Nasal cavity respiratory epithelium epithelial cell of viscerocranial mucosa (primary cell): Measurements from ENCODE around the gene PARD3B. TPM values are rescaled to one million over a fixed set of nuclear protein-coding genes. Genes with fewer than 3 reads are reported as not detected.

Experiments used
- total RNA-seq: library from RNA; depleted of rRNA; stranded (reverse); fragments of >200 nt; gene quantifications from 2 replicates; pipeline ENCODE4 v1.2.3, GENCODE V29; 2014

The PARD3B gene
- 3.0 and 3.1 TPM in 2 replicates for total RNA-seq

GRCh38 chr2:204544961-204545860 lies at the start of gene PARD3B:
PARD3B (plus strand) TSS chr2:204545475; CDS start chr2:204546000, 525 bp downstream.

